ENCODE data around the gene GPD2.

DNA sequence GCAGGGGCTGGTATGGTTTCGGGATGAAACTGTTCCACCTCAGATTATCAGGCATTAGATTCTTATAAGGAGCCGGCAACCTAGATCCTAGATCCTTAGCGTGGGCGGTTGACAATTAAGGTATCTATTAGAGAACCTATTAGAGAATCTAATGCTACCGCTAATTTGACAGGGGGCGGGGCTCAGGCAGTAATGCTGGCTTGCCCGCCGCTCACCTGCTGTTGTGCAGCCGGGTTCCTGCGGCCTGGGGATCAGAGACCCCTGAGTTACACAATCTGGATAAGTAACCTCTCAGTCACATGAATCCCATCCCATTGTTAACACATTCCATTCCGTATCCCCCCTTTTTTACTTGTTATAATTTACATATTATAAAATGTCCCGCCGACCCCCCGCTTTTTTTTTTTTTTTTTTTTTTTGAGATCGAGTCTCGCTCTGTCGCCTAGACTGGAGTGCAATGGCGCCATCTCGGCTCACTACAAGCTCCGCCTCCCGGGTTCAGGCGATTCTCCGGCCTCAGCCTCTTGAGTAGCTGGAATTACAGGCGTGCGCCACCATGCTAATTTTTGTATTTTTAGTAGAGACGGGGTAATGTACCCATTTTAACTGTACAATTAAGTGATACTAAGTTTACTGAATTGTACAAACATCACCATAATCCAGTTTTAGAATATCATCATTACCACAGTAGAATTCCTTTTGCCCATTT is 42.0 kb upstream of the GPD2 start:
- TF ChIP-seq, protein P1, sequence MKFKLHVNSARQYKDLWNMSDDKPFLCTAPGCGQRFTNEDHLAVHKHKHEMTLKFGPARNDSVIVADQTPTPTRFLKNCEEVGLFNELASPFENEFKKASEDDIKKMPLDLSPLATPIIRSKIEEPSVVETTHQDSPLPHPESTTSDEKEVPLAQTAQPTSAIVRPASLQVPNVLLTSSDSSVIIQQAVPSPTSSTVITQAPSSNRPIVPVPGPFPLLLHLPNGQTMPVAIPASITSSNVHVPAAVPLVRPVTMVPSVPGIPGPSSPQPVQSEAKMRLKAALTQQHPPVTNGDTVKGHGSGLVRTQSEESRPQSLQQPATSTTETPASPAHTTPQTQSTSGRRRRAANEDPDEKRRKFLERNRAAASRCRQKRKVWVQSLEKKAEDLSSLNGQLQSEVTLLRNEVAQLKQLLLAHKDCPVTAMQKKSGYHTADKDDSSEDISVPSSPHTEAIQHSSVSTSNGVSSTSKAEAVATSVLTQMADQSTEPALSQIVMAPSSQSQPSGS (CRISPR knock-in tag; IDR thresholded peaks at IDR 0.05; ENCODE audit: borderline replicate concordance, low read depth): no peak
- TF ChIP-seq, protein P2, sequence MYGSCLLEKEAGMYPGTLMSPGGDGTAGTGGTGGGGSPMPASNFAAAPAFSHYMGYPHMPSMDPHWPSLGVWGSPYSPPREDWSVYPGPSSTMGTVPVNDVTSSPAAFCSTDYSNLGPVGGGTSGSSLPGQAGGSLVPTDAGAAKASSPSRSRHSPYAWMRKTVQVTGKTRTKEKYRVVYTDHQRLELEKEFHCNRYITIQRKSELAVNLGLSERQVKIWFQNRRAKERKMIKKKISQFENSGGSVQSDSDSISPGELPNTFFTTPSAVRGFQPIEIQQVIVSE (CRISPR knock-in tag; IDR thresholded peaks at IDR 0.05; ENCODE audit: borderline replicate concordance): no peak
- no peak for TF ChIP-seq TCF7 (CRISPR knock-in tag; IDR thresholded peaks at IDR 0.05; ENCODE audit: low read depth)
- no peak for TF ChIP-seq NR3C1 (CRISPR knock-in tag; conservative IDR thresholded peaks at IDR 0.05; ENCODE audit: low read depth)
